ENCODE data around the gene SUMF2.
"Not testable (repeated sequence)": the region's sequence is repeated elsewhere in the genome, so short reads cannot be mapped to it uniquely, and the experiment has no call there.

DNA sequence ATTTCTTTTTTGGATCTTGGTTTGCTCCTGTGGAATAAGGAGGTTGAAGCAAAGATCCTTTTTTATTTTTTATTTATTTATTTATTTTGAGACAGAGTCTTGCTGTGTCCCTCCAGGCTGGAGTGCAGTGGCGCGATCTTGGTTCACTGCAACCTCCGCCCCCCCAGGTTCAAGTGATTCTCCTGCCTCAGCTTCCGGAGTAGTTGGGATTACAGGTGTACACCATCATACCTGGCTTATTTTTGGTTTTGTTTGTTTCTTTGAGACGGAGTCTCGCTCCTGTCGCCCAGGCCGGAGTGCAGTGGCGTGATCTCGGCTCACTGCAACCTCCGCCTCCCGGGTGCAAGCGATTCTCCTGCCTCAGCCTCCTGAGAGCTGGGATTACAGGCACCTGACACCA lies 2.3 kb downstream of the SUMF2 start:
- TF ChIP-seq, protein P1, sequence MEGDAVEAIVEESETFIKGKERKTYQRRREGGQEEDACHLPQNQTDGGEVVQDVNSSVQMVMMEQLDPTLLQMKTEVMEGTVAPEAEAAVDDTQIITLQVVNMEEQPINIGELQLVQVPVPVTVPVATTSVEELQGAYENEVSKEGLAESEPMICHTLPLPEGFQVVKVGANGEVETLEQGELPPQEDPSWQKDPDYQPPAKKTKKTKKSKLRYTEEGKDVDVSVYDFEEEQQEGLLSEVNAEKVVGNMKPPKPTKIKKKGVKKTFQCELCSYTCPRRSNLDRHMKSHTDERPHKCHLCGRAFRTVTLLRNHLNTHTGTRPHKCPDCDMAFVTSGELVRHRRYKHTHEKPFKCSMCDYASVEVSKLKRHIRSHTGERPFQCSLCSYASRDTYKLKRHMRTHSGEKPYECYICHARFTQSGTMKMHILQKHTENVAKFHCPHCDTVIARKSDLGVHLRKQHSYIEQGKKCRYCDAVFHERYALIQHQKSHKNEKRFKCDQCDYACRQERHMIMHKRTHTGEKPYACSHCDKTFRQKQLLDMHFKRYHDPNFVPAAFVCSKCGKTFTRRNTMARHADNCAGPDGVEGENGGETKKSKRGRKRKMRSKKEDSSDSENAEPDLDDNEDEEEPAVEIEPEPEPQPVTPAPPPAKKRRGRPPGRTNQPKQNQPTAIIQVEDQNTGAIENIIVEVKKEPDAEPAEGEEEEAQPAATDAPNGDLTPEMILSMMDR (IDR thresholded peaks at IDR 0.05) = not testable (repeated sequence)
- not testable (repeated sequence) for TF ChIP-seq POLR2A (IDR thresholded peaks at IDR 0.05)
